NCI-H446 (cell line): ENCODE measurements around the gene GPR35.
"Not testable (repeated sequence)": the region's sequence is repeated elsewhere in the genome, so short reads cannot be mapped to it uniquely, and the experiment has no call there.

Source experiments
- DNase-seq, 2 experiments: peaks; one replicate each; lab custom pipeline; 2025; lab: John Stamatoyannopoulos, UW

GPR35 gene

DNA sequence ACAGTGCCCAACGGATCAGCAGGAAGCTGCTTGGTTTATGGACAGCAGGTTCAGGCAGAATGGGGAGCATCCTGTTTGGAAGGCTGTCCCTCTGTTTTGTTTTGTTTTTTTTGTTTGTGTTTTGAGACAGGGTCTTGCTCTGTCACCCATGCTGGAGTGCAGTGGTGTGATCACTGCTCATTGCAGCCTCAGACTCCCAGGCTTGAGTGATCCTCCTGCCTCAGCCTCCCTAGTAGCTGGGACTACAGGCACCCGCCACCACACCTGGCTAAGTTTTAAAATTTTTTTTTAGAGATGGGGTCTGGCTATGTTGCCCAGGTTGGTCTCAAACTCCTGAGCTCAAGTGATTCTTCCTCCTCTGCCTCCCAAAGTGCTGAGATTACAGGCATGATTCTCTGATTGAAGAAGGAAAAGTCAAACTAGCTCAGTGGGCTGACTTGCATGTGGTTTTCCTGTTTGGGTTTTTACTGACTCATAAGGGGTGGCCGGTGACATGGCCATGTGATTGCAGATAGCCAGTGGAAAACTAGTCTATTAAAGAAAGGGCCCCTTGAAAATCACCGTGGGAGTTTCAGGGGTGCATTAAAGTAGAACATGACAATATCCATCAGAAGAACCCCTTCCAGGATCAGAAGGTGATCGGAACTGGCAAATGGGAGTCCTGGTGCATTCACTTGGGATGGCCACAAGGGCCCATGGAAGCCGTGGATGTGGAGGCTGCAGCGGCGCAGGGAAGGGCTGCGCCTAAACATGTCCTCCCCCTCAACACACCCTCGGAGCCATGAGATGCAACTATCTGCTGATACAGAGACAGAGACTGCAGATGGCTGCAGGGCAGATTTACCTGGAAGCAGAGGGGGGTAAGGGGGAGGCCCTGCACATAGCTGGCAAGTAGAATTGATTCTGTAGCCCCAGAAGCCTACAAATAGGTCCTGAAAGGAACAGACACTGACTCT lies 30.9 kb downstream of the GPR35 start:
- no peak for DNase-seq

DNA sequence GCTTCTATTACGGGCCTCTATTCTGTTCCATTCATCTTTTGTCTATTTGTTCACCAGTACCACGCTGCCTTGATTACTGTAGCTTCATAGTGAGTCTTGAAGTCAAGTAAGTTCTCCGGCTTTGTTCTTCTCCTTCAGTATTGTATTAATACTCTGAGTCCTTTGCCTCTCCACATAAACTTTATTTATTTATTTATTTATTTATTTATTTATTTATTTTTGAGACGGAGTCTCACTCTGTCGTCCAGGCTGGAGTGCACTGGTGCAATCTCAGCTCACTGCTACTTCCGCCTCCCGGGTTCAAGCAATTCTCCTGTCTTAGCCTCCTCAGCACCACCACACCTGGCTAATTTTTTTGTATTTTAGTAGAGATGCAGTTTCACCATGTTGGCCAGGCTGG lies 34.6 kb downstream of the GPR35 start:
- DNase-seq: not testable (repeated sequence)

DNA sequence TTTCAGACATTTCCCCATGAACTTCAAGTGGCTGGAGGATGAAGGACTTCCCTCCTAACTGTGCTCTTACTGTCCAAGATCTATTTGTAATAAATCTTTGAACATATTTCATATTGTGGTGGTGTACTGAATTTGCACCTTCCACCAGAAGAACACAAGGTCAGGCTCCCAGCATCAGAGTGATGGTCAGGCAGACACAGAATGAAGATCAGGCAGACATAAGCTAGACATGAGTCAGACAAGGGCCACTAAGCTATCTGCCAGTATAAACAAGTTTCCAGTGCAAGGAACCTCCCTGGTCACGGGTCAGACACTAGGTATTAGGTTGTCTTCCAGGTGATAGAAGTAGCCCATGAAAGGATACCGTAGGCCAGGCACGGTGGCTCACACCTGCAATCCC lies 37.4 kb downstream of the GPR35 start:
- no peak for DNase-seq

DNA sequence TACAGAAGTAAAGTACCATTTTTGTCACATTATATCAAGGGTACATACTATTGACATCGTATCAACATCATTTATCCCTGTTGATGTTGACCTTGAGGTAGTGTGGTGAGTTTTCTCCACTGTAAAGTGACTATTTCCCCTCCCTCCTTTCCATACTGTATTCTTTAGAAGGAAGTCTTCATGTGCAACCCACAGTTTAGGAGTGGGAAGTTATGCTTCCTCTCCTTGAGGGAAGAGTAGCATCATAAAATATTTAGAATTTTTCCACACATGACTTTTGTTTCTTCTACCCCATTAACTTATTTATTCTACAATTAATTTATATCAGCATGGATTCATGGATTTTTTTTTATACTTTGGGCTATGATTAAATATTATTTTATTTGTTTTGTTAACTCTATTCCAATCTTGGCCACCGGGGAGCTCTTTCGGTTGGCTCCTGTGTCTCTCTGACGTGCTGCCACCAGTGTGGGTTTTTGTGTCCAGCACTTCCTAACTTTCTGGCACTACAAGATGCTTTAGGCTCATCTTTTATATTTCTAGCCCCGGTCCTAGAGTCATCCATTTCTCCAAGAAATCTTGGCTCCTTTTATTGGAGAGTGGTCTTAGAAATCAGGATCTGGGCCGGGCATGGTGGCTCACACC lies 38.4 kb downstream of the GPR35 start:
- no peak for DNase-seq

DNA sequence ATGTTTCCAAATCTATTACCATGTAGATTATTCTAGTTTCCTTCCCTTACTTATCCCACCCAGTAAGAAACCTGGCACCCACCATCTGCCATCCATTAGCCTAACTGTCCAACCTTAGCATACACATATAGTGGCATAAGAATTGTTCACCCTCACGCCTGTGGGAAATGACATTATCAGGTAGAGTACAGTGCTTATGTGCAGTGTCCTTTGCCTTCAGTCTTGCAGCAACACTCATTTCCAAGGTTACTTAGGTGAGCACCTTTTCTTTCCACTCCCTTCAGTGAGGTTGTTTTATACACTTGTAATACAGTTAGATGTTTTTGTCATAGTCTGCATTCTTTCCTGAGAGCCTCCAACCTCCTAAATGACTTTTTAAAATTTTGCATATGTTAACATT lies 39.3 kb downstream of the GPR35 start:
- DNase-seq: no peak

DNA sequence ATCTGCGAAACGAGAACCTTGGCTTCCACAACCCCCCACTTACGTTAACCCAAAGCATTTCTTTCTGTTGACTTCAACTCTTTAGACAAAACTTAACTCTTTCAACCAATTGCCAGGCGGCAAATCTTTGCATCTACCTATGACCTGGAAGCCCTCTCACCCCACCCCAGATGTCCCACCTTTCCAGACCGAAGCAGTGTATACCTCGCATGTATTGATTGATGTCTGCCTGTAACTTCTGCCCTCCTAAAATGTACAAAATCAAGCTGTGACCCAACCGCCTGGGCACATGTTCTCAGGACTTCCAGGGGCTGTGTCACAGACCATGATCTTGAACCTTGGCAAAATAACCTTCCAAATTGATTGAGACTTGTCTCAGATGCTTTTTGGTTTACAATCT lies 45.1 kb downstream of the GPR35 start:
- no peak for DNase-seq

DNA sequence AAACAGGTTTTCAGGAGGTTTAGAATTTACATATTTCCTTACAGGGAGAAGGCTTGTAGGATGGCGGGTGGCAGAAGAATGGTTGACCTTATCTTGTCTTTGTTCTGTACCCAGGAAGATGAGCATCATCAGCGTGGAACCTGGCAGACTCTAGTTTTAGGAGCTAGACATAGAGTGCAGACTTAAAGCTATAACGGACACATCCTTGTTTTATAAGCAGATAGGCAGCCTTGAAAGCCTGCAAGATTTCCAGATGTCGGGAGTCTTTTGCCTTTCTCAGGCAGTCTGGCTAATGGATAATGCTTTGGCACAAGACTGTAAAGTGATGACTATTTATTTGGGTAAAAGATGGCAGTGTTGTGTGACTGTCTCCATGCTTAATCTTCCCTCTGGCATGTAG lies 45.7 kb downstream of the GPR35 start:
- no peak for DNase-seq

DNA sequence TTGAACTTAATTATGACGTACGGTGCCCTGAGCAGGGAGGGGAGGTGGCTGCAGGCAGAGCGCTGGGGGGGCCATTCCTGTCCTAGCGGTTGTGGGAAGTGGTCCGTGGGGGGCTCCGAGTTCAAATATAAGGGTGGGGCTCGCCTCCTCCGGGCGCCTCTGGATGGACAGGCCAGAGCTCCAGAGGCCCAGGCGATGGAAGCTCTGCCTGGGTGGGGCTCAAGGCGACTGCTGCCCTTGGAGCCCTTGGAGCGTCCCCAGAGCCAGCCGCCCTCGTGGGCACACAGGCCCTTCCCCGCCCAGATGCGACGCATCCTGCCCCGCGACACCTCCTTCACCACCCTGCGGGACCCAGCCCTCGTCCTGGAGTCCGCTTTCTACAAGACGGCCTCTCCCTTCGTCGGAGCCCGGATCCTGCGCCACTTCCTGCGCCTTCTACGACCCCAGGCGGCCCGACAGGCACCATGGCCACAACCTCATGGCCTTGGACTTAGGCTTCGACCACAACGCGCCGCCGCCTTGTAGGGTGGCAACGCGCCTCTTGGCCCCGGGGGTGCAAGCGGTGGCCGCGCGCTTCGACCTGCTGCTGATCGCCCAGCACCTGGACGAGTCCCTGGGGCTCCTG lies 46.9 kb downstream of the GPR35 start:
- no peak for DNase-seq

DNA sequence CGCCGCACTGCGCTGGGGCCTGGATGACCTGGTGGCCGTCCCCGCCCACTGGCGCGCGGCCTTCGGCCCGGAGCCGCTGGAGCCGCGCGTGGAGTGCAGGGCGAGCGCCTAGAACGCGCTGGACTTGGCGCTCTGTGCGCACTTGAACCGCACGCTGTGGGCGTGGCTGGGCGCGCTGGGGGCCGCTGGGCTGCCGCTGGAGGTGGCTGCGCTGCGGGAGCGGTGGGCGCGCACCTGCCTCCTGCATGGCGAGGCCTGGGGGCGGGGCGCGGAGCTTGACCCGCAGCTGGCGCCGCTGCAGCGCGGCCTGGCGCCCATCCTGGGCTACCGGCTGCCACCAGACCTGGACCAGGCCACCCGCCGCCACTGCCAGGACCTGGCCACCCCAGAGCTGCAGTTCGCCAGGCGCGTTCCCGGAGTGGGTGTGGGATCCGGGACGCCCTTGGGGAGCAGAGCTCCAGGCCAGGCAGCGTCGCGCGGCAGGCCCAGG lies 47.5 kb downstream of the GPR35 start:
- DNase-seq: no peak

DNA sequence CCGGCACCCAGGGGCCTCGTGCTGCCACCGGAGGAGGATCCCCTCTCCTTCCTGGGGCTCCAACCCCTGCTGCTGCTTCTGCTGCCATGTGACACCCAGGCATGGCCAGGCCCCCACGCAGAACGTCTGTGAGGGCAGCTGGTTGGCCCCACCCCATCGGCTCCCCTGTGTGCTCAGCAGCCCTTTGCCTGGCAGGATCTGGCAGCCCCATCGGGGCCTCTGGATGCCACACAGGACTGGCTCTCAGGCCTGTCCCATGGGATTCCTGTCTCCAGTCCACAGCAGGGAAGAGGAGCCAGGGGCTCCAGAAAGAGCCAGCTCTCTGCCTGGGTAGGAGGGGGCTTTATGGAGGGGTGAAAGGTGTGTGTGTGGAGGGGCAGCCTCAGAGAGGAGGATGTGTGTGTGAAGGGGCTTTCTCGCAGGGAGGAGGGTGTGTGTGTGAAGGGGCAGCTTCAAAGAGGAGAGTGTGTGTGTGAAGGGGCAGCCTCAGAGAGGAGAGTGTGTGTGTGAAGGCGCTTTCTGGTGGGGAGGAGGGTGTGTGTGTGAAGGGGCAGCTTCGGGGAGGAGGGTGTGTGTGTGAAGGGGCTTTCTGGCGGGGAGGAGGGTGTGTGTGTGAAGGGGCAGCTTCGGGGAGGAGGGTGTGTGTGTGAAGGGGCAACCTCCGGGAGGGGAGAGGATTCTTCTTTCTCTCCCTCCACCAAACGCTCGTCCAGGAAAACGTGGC lies 49.3 kb downstream of the GPR35 start:
- not testable (repeated sequence) for DNase-seq

DNA sequence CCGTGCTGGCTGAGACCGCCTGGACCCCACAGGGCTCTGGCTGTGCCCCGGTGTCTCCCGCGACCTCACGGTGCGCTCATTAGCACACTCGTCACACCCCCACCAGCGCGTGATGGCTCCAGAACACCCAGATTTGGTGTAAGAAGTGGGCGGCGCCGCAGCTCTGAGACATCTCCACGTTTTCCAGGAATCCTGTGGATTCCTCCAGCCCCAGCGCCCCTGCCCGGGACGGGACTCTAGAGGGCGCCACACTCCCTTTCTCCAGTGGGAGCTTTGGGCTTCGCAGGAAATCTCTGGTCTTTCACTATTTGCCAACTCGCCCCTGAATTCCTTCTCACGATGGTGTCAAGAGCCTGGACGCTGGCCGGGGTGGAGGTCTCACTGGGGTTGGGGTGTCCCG lies 50.1 kb downstream of the GPR35 start:
- not testable (repeated sequence) for DNase-seq

DNA sequence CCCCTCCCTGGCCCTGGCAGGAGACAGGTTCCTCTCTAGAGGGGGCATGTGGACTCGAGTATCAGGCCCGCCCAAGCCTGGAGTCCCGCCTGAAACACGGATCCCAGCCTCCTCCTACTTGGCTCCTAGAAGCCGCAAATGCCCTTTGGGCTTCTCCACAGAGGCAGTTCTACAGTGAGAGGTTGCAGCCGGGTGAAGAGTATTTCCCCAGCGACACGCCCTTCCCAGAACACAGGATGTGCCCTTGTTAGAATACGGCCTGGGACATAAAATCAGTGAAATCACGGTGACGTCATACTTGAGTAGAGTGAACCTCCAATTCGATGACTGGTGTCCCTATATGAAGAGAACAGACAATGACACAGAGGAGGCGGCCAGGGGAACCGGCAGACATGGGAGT lies 52.8 kb downstream of the GPR35 start:
- not testable (repeated sequence) for DNase-seq

DNA sequence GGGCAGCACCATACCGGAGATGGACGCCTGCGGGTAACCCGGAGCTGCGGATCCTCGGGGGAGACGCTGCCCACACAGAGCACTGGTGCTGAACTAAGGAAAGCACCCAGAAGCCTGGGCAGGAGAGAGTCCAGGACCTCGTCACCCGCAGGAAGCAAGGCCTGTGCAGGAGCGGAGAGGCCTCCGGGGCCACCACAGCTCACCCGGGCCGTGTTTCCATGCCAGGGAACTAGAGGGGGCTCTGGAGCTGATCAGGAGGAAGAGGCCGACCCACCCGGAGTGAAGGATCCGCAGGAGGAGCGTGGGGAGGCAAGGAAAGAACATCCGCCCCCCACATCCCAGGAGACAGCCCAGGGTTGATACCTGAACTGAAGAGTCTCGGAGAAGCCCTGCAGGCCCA lies 53.6 kb downstream of the GPR35 start:
- DNase-seq: not testable (repeated sequence)

DNA sequence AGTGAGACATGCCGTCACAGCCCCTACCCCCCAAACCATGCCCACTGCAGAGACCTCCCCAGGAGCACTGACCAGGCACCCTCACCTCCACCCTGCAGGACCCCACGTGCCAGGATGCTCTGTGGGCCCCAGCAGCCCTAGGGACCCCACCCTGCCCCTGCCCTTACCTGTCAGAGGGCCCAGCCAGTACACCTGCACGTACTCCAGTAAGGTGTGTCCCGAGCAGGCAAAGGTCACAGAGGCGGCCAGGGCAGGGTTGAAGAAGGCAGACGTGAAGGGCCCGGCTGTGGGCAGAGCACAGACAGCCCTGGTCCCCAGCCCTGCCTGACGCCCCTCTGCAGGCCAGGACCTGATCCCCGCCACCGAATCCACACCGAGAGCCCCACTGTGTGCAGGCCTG lies 54.9 kb downstream of the GPR35 start:
- not testable (repeated sequence) for DNase-seq
